Stimulated activated CD8-positive, alpha-beta memory T cell treated with anti-CD3 and anti-CD28 coated beads, Interleukin-15, amount 100 ng/mL, for 4 hours (primary cell): ENCODE data around the gene ERG.

Experiments used
- DNase-seq, 2 donors: peaks; one replicate each; pipeline ENCODE4 v3.0.0-alpha.2; 2020; ENCODE audit warnings: low read depth in 2 of 2

ERG gene

DNA sequence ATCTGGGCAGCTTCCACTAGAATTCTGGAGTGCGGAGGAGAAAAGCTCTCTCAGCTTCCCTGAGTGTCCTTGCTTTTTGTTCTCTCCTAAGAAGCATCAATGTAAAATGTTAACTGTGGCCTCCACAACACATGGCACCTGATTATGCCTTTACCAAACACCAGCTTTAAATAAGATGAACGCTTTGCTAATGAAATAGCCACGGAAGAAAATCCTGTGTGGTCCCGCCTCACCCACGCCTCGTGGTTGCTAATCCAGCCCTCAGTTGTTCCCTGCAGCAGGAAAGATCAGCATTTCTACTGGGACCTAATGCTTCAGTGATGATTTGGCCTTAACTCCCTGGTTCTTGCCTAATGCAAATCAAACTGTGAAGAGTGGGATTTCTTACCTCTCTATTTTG, 1.8 kb upstream of the ERG start:
- DNase-seq, result no peak

DNA sequence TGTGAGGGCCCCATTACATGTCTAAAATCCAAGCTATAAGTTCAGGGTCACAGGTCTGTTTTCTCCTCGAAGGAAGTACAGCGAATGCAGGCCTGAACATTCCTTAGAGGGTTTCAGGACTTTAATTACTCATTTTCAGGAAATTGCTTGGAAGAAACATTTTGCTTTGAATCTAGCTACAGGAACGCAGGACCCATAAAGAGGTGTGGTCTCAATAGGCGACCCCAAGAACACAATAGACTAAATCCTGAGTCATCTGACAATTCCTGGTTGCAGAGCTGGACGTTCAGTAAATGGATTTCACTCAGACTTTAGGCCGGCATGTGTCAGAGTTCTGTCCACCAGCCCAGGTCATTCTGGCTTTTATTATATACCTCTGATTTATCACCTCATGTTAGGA, 1.0 kb upstream of the ERG start:
- DNase-seq, result no peak

- no peak for DNase-seq
Measured at GRCh38 chr21:38496224-38496623, 2.1 kb downstream of the ERG start.

GRCh38 chr21:38495696-38496095, 2.6 kb downstream of the ERG start:
- DNase-seq, result no peak

- DNase-seq, result no peak
Measured at GRCh38 chr21:38495242-38495641, 3.0 kb downstream of the ERG start.

- no peak for DNase-seq
Measured at GRCh38 chr21:38494703-38495102, 3.6 kb downstream of the ERG start.

DNA sequence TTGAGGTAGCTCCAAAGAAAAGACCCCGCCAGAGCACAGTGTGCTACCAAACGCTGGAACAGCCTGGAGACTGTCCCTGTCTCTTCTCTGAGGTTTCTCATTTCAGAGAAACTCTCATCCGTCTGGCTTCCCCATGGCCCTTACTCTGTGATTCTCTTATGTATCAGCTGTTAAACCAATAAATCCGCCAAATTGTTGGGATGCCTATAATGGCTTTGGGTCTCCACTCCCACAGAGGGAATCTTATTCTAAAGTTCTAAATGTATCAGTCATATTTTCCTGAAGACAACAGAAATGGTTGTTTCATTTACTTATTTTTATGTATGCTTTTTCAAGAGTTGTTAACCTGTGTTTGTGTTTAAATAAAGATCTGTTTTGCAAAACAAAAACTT, 4.0 kb downstream of the ERG start:
- DNase-seq, result no peak

DNA sequence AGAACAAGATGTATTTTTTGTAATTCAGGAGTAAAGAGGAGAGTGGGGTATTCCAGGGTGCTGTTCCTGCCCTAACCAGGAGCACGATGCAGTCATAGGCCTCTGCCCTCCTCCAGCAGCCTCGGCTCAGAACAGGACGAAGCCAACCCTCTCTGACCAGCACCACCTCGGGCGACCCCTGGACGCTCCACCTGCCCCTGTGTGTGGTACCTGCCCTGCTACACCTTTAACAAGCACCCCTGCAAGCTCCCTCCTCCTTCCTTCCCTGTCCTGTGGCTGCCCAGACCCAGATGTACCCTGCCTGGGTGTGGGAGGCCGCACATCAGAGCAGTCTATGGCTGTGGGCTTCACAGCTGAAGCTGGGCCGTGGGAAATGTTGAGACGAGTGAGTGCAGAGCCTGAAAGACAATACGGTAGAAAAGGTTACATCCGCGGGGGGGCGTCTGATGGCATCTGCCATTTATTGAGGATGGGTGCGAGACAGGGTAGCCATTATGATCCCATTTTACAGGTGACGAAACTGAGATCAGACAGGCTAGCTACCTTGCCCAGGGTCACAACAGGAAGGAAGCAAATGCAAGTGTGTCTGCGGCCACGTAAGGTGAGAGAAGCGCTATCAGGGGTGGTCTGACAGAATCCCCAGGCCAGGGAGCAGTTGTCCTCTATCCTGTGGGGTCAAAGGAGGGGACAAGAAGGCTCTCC, 4.6 kb downstream of the ERG start:
- DNase-seq, result no peak

DNA sequence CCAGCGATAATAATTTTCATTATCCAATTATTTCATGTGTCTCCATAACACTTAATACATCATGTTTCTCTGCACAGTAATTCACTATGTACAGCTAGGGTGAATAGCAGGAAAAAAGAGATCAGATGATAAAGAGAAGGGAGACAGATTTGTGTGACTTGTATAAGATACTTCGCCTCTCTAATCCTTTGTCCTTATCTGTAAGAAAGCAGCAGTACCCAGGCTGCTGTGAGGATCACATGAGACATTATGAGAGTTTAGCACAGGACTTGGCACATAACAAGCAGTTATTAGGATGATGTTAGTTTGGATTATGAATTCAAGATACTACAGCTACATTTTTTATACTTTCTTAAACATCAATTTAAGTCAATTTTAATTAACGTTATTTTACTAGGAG, 6.3 kb downstream of the ERG start:
- no peak for DNase-seq

DNA sequence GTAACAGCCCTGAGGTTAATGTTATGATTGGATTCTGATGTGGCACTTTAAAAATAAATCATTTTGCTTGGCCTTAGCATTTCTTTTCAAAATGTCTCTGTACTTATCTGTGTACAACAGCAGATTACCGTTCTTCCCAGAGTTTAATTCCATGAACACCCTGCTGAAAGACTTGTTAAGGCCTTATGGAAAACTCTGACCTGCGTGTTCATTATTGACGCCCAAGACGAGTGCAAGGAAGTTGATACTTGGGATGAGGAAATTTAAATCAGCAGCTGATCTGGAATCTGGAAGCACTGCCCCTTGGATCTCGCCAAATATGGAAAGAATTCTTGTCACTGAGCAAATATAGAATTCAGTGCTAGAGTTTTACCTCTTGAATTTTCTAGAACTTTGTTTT, 6.7 kb downstream of the ERG start:
- no peak for DNase-seq

GRCh38 chr21:38490411-38491020, 7.8 kb downstream of the ERG start:
- no peak for DNase-seq

GRCh38 chr21:38489729-38490128, 8.5 kb downstream of the ERG start:
- no peak for DNase-seq

- no peak for DNase-seq
Measured at GRCh38 chr21:38489271-38489652, 9.0 kb downstream of the ERG start.

DNA sequence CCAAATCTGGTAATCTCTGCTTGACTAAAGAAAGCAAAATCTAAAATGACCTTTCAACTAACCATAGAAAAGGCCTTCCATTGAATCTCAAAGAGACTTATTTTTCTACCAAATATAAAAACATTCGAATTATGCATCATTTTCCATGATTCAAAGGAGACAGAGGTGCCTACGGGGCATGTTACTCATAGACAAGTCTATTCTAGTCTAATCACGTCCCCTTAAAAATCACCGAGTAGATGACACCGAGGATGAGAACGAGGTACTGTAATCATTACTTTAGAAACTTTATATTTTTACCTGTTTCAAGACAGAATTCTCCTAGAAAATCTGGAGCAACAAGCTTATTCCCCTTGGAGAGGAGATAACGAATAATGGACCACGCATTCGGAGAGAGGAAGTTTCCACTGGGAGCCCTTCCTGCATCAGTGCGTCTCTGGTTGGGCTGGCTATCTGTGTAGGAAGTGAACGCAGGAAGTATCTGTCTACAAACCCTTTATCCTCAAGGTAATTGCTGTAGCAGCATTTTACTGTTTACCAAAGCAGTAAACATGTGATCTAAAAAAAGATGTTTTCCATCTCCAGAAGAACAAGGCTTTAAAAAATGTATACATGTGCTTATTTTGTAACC, 9.5 kb downstream of the ERG start:
- DNase-seq, result no peak

DNA sequence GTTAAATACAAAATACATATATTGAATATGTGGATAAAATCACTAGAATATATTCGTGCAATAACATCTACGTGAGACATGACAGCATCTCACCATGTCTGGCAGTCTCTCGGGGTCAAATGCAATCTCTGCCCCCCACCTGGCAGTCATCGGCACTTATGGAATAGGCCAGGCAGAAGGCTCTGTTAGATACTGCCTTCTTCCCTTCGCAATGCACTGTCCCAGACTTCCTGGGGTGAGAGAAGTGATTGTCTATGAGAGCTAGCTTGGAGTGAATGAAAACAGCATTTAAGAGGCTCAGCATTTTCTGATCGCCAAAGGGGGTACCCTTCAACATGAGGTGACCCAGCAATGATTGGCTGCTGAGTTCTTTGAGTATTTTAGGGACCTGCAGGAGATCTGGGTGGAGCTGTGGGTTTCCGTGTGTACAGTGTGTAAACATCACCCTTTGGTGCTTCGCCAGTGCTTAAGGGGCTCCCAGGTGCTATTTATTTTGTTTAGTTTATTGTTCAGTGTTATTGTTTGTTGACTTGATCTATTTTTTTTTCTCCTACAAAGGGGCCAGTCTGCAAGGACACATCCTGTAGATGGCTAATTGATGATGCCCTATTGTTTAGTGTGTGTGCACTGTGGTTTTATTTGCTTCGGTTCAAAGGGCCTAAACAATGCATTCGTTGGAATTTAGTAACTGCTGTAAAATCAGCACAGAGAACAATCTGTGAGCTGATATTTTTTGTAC, 10.2 kb downstream of the ERG start:
- no peak for DNase-seq

GRCh38 chr21:38486706-38487105, 11.6 kb downstream of the ERG start:
- no peak for DNase-seq

- DNase-seq, result no peak
Measured at GRCh38 chr21:38486221-38486620, 12.1 kb downstream of the ERG start.

GRCh38 chr21:38479641-38480525, 18.4 kb downstream of the ERG start:
- no peak for DNase-seq

GRCh38 chr21:38478782-38479181, 19.5 kb downstream of the ERG start:
- DNase-seq, result no peak

DNA sequence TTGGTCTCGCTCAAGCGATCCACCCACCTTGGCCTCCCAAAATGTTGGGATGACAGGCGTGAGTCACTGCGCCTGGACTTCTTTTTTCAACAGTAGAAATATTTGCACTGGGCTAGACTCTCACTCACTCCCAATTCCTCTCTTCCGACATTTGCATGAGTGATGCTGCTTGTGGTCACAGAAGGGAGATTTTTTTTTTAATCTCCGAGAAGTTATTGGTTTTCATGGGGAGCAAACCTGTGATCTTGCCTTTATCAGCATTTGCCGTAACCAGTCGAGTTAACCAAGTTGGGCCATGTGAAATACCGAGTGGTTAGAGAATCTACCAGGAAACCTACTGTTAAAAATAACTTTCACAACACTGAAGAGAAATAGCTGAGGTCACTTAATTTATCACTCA, 21.1 kb downstream of the ERG start:
- no peak for DNase-seq

- DNase-seq, result no peak
Measured at GRCh38 chr21:38476385-38476784, 21.9 kb downstream of the ERG start.

GRCh38 chr21:38475519-38475918, 22.8 kb downstream of the ERG start:
- DNase-seq, result no peak
